Thoracic aorta (tissue), 2 donors: ENCODE results near the gene CCDC172. TPM values are rescaled to one million over a fixed set of nuclear protein-coding genes. Genes with fewer than 3 reads are reported as not detected.

Source experiments
- ATAC-seq: fragments of 150-250 bp; one replicate; pipeline ENCODE4 v1.8.0; 2017; ENCODE audit warnings: low read depth; ENCODE audit not compliant: insufficient number of reproducible peaks, low FRiP score
- DNase-seq: peaks from one replicate; pipeline ENCODE4 v3.0.0-alpha.2; 2020; ENCODE audit warnings: low spot score
- H3K27ac ChIP-seq, 2 donors: fragments of 200-600 bp; sonication (generic); 1 replicate in 1 of 2; 2 replicates in 1 of 2; pipeline ENCODE4 v1.5.1; 2016; ENCODE audit warnings: mild to moderate bottlenecking in 2 of 2, moderate library complexity in 2 of 2
- H3K27me3 ChIP-seq: fragments of 200-600 bp; sonication (generic); replicated peaks from 2 replicates; pipeline ENCODE4 v1.6.0; 2016; ENCODE audit warnings: mild to moderate bottlenecking; ENCODE audit not compliant: insufficient read depth
- H3K36me3 ChIP-seq: fragments of 200-600 bp; sonication (generic); one replicate; pipeline ENCODE4 v1.5.1; 2016
- H3K4me1 ChIP-seq, 2 donors: fragments of 200-600 bp; sonication (generic); 1 replicate in 1 of 2; 2 replicates in 1 of 2; pipeline versions ENCODE4 v1.5.1 to v1.6.0; 2016; ENCODE audit warnings: low read depth in 2 of 2, mild to moderate bottlenecking in 1 of 2; ENCODE audit not compliant: control insufficient read depth in 1 of 2
- H3K4me3 ChIP-seq: fragments of 200-600 bp; sonication (generic); 2 replicates; pipeline ENCODE4 v1.5.1; 2016; ENCODE audit warnings: mild to moderate bottlenecking
- H3K9me3 ChIP-seq: fragments of 200-600 bp; sonication (generic); 2 replicates; pipeline ENCODE4 v1.5.1; 2016
- CTCF ChIP-seq: fragments of 200-600 bp; sonication (generic); IDR thresholded peaks from one replicate; pipeline ENCODE4 v1.5.1; 2019; ENCODE audit warnings: antibody characterized with exemption
- total RNA-seq, 2 donors: library from RNA; depleted of rRNA; stranded (reverse); fragments of >200 nt; gene quantifications; one replicate each; pipeline versions ENCODE4 v1.1.0 to v1.2.3, GENCODE V29; 2016

Gene CCDC172
- total RNA-seq, 2 donors from 2014 or later = not detected

- ATAC-seq (no peak), DNase-seq (no peak)
- no peaks in the 10 kb centered on the region for H3K9me3 ChIP-seq
These were observed 36.2 kb upstream of the CCDC172 start for GRCh38 chr10:116287906-116288501.

GRCh38 chr10:116289652-116290051 is 34.6 kb upstream of the CCDC172 start:
- Histone ChIP-seq H3K9me3 (no peaks in the 10 kb centered on the region), H3K4me1 (no peaks in the 10 kb centered on the region), H3K27ac (no peak overlapping the region), H3K27me3 (no peaks in the 10 kb centered on the region), H3K36me3 (no peaks in the 10 kb centered on the region), H3K4me3 (no peak overlapping the region)
- ATAC-seq = no peak
- no peak for DNase-seq
- no peak for TF ChIP-seq CTCF

More at GRCh38 chr10:116287906-116288501, 36.2 kb upstream of the CCDC172 start:
- Histone ChIP-seq H3K4me3 (no peak overlapping the region), H3K36me3 (no peaks in the 10 kb centered on the region), H3K27ac (no peak overlapping the region), H3K27me3 (no peaks in the 10 kb centered on the region), H3K4me1 (no peaks in the 10 kb centered on the region)
- TF ChIP-seq CTCF = peak; percentile 70

GRCh38 chr10:116292493-116292892 is 31.8 kb upstream of the CCDC172 start:
- ATAC-seq (no peak), DNase-seq (no peak)
- Histone ChIP-seq H3K9me3 (no peaks in the 10 kb centered on the region), H3K4me1 (no peaks in the 10 kb centered on the region), H3K4me3 (no peak overlapping the region), H3K27me3 (no peaks in the 10 kb centered on the region), H3K27ac (no peak overlapping the region), H3K36me3 (no peaks in the 10 kb centered on the region)
- no peak for TF ChIP-seq CTCF

- Histone ChIP-seq H3K27ac (no peak overlapping the region), H3K4me3 (no peak overlapping the region), H3K27me3 (no peaks in the 10 kb centered on the region), H3K4me1 (no peaks in the 10 kb centered on the region), H3K36me3 (no peaks in the 10 kb centered on the region), H3K9me3 (no peaks in the 10 kb centered on the region)
- DNase-seq (no peak), ATAC-seq (no peak)
- TF ChIP-seq CTCF = no peak
These were observed 27.9 kb upstream of the CCDC172 start for GRCh38 chr10:116296291-116296721.

- H3K4me3 ChIP-seq = no peak overlapping the region
- no peak for TF ChIP-seq CTCF
- no peak for ATAC-seq
- H3K36me3 ChIP-seq = no peaks in the 10 kb centered on the region
- H3K4me1 ChIP-seq = no peaks in the 10 kb centered on the region
- DNase-seq = no peak
- no peaks in the 10 kb centered on the region for H3K27me3 ChIP-seq
- no peaks in the 10 kb centered on the region for H3K9me3 ChIP-seq
- no peak overlapping the region for H3K27ac ChIP-seq
These were observed 25.7 kb upstream of the CCDC172 start for GRCh38 chr10:116298586-116298985.
